Stimulated activated CD8-positive, alpha-beta memory T cell treated with anti-CD3 and anti-CD28 coated beads, Interleukin-7, amount 100 ng/mL, for 1 hour (primary cell): Measurements from ENCODE around the gene COPS7B.

Experiments used
- DNase-seq, 2 donors: peaks; one replicate each; pipeline ENCODE4 v3.0.0-alpha.2; 2020; ENCODE audit warnings: low read depth in 2 of 2

The COPS7B gene

GRCh38 chr2:231785822-231786176, 446 bp upstream of the COPS7B start:
- DNase-seq = no peak

GRCh38 chr2:231786917-231787292, 660 bp downstream of the COPS7B start:
- DNase-seq = no peak

- DNase-seq = no peak
These were observed 4.9 kb downstream of the COPS7B start for GRCh38 chr2:231791107-231791506.

GRCh38 chr2:231794383-231794782, 8.1 kb downstream of the COPS7B start:
- no peak for DNase-seq

GRCh38 chr2:231795525-231796327, 9.5 kb downstream of the COPS7B start:
- DNase-seq = no peak

GRCh38 chr2:231800493-231801091, 14.3 kb downstream of the COPS7B start:
- no peak for DNase-seq

- no peak for DNase-seq
These were observed 17.4 kb downstream of the COPS7B start for GRCh38 chr2:231803501-231804138.

GRCh38 chr2:231807020-231807419, 20.8 kb downstream of the COPS7B start:
- DNase-seq = no peak

GRCh38 chr2:231810905-231811304, 24.7 kb downstream of the COPS7B start:
- no peak for DNase-seq

- DNase-seq = no peak
These were observed 30.2 kb downstream of the COPS7B start for GRCh38 chr2:231816327-231817026.

- DNase-seq = no peak
These were observed 33.3 kb downstream of the COPS7B start for GRCh38 chr2:231819447-231820042.

- no peak for DNase-seq
These were observed 34.6 kb downstream of the COPS7B start for GRCh38 chr2:231820786-231821303.

- DNase-seq = no peak
These were observed 35.7 kb downstream of the COPS7B start for GRCh38 chr2:231821908-231822307.

GRCh38 chr2:231853105-231853504, 66.9 kb downstream of the COPS7B start:
- DNase-seq = no peak

- no peak for DNase-seq
These were observed 68.4 kb downstream of the COPS7B start for GRCh38 chr2:231854616-231855125.

GRCh38 chr2:231856959-231857358, 70.7 kb downstream of the COPS7B start:
- DNase-seq = no peak
